22Rv1 (cell line): ENCODE results near the gene XRCC3.
A peak's percentile ranks its signal among the peaks of the same experiment; 100 is the strongest.

Experiments used
- H3K27ac ChIP-seq: fragments of 450-650 bp; 2 replicates; pipeline ENCODE4 v1.5.1; 2017
- ZFX ChIP-seq: fragments of 450-650 bp; IDR thresholded peaks from 2 replicates; pipeline ENCODE4 v1.6.1; 2017; ENCODE audit warnings: antibody characterized with exemption, borderline replicate concordance
- TF ChIP-seq, protein P1 (sequence below): fragments of 450-650 bp; IDR thresholded peaks from 2 replicates; pipeline ENCODE4 v1.5.1; 2017; ENCODE audit warnings: mild to moderate bottlenecking

The XRCC3 gene

DNA sequence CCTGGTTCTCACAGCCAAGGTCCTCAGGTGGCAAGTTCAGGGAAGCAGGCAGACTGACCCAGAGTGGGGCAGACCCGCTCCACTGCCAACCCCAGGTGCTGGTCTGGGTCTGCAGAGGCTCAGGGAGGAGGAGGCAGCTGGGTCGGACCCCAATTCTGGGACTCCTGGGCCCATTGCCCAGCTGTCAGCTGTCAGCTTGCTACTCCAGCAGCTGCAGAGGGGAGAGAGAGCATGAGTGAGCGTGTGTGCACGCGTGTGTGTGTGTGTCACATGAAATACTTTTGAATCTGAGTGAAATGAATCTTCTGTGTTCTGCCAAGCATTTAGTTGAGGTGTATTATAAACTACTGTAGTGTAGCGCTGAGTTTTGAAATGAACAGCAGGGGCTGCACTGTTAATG is 30.8 kb downstream of the XRCC3 start:
- TF ChIP-seq ZFX = no peak
- TF ChIP-seq, protein P1, sequence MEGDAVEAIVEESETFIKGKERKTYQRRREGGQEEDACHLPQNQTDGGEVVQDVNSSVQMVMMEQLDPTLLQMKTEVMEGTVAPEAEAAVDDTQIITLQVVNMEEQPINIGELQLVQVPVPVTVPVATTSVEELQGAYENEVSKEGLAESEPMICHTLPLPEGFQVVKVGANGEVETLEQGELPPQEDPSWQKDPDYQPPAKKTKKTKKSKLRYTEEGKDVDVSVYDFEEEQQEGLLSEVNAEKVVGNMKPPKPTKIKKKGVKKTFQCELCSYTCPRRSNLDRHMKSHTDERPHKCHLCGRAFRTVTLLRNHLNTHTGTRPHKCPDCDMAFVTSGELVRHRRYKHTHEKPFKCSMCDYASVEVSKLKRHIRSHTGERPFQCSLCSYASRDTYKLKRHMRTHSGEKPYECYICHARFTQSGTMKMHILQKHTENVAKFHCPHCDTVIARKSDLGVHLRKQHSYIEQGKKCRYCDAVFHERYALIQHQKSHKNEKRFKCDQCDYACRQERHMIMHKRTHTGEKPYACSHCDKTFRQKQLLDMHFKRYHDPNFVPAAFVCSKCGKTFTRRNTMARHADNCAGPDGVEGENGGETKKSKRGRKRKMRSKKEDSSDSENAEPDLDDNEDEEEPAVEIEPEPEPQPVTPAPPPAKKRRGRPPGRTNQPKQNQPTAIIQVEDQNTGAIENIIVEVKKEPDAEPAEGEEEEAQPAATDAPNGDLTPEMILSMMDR = no peak
- no peak overlapping the region for H3K27ac ChIP-seq

DNA sequence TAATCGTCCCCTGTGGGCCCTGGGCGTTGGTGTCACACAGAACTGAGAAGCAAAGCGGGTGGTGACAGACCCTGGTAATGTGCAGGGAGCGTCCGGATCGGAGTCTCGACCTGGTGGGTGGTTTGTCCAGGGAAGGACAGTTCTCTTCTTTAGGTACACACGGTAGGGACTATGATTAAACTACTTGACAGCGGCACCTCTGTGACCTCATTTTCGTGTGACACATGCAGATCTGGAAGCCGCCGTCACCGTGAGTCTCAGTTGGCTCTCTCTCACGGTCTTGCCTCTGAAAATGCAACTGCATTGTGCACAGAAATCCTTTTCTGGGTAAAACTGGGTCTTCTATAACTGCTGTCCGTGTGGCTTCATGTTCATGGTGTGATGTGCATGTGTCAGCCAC is 32.1 kb downstream of the XRCC3 start:
- TF ChIP-seq, protein P1 = no peak
- no peak for TF ChIP-seq ZFX
- no peak overlapping the region for H3K27ac ChIP-seq

GRCh38 chr14:103680491-103681231 is 34.6 kb downstream of the XRCC3 start:
- H3K27ac ChIP-seq = no peak overlapping the region
- TF ChIP-seq, protein P1 = no peak
- no peak for TF ChIP-seq ZFX

- no peak for TF ChIP-seq ZFX
- TF ChIP-seq, protein P1 = peak; percentile 53
- H3K27ac ChIP-seq = no peak overlapping the region
Observed at GRCh38 chr14:103679351-103679750, 35.9 kb downstream of the XRCC3 start.

DNA sequence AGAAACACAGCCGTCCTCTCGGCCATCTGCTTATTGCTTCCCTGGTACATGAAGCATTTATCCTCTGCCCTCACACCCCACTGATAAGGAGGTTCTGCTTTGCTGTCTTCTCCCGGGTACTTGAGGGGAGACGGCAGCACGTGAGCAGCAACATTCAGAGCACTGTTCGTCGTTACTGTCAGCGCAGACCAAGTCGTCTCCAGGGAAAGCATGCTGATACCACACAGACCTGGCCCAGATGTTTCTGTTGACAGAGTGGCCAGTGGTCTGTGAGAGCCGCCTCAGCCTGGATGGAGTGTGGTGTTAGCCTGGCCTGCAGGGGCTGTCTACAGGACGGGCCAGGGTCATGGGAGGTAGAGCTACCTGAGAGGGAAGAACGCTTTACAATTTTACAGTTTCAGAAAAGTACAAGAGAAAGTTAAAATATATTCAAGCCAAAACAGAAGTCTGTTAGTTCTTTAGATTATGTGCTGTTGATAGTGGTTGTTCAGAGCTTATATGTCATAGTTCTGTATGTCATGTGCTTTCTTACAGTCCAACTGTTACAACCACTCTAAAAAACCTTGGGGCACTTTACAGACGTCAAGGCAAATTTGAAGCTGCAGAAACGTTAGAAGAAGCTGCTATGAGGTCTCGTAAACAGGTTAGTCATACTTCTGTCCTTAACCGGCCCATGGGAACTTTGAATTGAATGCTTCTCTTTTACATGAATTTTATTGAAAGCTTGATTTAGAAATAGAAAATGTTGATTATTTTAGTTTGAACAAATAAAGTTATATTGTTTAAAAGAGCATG is 38.2 kb downstream of the XRCC3 start:
- H3K27ac ChIP-seq = no peak overlapping the region
- TF ChIP-seq ZFX = no peak
- TF ChIP-seq, protein P1 = no peak

GRCh38 chr14:103675957-103676356 is 39.3 kb downstream of the XRCC3 start:
- H3K27ac ChIP-seq = no peak overlapping the region
- no peak for TF ChIP-seq ZFX
- TF ChIP-seq, protein P1 = no peak

- TF ChIP-seq, protein P1 = no peak
- no peak for TF ChIP-seq ZFX
- H3K27ac ChIP-seq = no peak overlapping the region
Observed at GRCh38 chr14:103671911-103672310, 43.3 kb downstream of the XRCC3 start.
